GM21447 (cell line): ENCODE data around the gene IFNL4.

ENCODE experiments used
- ATAC-seq: cut with Tn5 transposase; IDR thresholded peaks from one replicate; pipeline ENCODE4 v1.9.1; 2021; ENCODE audit not compliant: unreplicated experiment

IFNL4 gene

DNA sequence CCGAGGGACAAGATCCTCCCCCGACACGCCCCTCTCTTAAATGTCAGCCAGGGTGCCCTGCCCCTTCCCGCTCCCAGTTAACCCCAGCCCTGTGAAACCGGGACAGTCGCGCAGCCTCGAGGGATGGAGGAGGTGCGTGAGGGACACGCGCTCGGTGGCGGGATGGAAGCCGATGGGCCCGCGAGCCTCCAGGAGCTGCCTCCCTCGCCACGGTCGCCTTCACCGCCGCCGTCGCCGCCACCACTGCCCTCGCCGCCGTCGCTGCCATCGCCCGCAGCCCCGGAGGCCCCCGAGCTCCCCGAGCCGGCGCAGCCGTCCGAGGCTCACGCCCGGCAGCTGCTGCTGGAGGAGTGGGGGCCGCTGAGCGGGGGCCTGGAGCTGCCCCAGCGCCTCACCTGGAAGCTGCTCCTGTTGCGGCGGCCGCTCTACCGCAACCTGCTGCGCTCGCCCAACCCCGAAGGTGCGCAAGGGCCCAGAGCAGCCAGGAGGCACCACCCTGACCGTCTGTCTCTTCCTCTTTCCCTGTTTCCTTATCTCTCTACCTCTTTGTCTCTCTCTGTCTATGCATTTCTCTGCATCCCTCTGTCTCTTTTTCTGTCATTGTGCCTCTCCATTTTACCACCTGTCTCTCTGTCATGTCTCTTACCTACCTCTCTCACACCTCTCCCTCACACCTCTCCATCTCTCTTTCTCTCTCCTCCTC lies 51.6 kb downstream of the IFNL4 start, which contains the start of gene NCCRP1:
Gene NCCRP1 (plus strand): TSS at position 105 of the 703 bp plus-strand sequence. CDS start 19 bp downstream, at position 124.
- ATAC-seq = no peak

GRCh38 chr19:39196320-39196719 lies 52.3 kb downstream of the IFNL4 start:
- no peak for ATAC-seq
